Neural progenitor cell (in vitro differentiated cells): ENCODE results near the gene CHCHD10. TPM values are rescaled to one million over a fixed set of nuclear protein-coding genes. Genes with fewer than 3 reads are reported as not detected.

Experiments
- DNase-seq: peaks from one replicate; pipeline ENCODE4 v3.0.0-alpha.2; 2016; ENCODE audit warnings: low spot score
- H2AFZ ChIP-seq: fragments of 200-600 bp; sonication (generic); replicated peaks from 2 replicates; pipeline ENCODE4 v1.6.1; 2016; ENCODE audit warnings: antibody characterized with exemption
- H3F3A ChIP-seq: fragments of 200-600 bp; sonication (generic); 2 replicates; pipeline ENCODE4 v1.6.1; 2016; ENCODE audit warnings: antibody characterized with exemption, low read depth
- H3K27ac ChIP-seq: fragments of 200-600 bp; sonication (generic); 2 replicates; pipeline ENCODE4 v1.5.1; 2016; ENCODE audit warnings: mild to moderate bottlenecking
- H3K27me3 ChIP-seq: fragments of 200-600 bp; sonication (generic); 2 replicates; pipeline ENCODE4 v1.6.1; 2016; ENCODE audit warnings: mild to moderate bottlenecking, moderate library complexity
- H3K36me3 ChIP-seq: fragments of 200-600 bp; sonication (generic); 2 replicates; pipeline ENCODE4 v1.5.1; 2016
- H3K4me1 ChIP-seq: fragments of 200-600 bp; sonication (generic); 2 replicates; pipeline ENCODE4 v1.6.1; 2016; ENCODE audit warnings: mixed run types
- H3K4me2 ChIP-seq: fragments of 200-600 bp; sonication (generic); 2 replicates; pipeline ENCODE4 v1.6.1; 2016
- H3K4me3 ChIP-seq: fragments of 200-600 bp; sonication (generic); 2 replicates; pipeline ENCODE4 v1.5.1; 2016
- H3K79me2 ChIP-seq: fragments of 200-600 bp; sonication (generic); 2 replicates; pipeline ENCODE4 v1.6.1; 2016; ENCODE audit warnings: low read depth
- H3K9ac ChIP-seq: fragments of 200-600 bp; sonication (generic); 2 replicates; pipeline ENCODE4 v1.6.1; 2016
- H3K9me3 ChIP-seq: fragments of 200-600 bp; sonication (generic); 2 replicates; pipeline ENCODE4 v1.5.1; 2016; ENCODE audit warnings: low read depth
- H4K20me1 ChIP-seq: fragments of 200-600 bp; sonication (generic); 2 replicates; pipeline ENCODE4 v1.6.1; 2016; ENCODE audit warnings: low read depth
- H3K27ac Mint-ChIP-seq: 3 replicates; pipeline ENCODE4 v1.8.0; 2021; ENCODE audit warnings: mixed read lengths
- H3K27me3 Mint-ChIP-seq: 2 replicates; pipeline ENCODE4 v1.8.0; 2022; ENCODE audit warnings: low read depth, mild to moderate bottlenecking, inconsistent platforms, moderate library complexity, mixed read lengths; ENCODE audit not compliant: insufficient read depth
- H3K36me3 Mint-ChIP-seq: 3 replicates; pipeline ENCODE4 v1.8.0; 2021; ENCODE audit warnings: mixed read lengths
- H3K4me1 Mint-ChIP-seq: 3 replicates; pipeline ENCODE4 v1.8.0; 2021; ENCODE audit warnings: mixed read lengths
- H3K4me3 Mint-ChIP-seq: 3 replicates; pipeline ENCODE4 v1.8.0; 2021; ENCODE audit warnings: mild to moderate bottlenecking, moderate library complexity, mixed read lengths
- H3K9me3 Mint-ChIP-seq: 3 replicates; pipeline ENCODE4 v1.8.0; 2020; ENCODE audit warnings: mixed read lengths
- CTCF ChIP-seq: fragments of 200-600 bp; sonication (generic); IDR thresholded peaks from 2 replicates; pipeline ENCODE4 v1.5.1; 2017; ENCODE audit warnings: antibody characterized with exemption, mild to moderate bottlenecking
- EZH2 ChIP-seq: fragments of 200-600 bp; sonication (generic); IDR thresholded peaks from 2 replicates; pipeline ENCODE4 v1.6.1; 2017; ENCODE audit warnings: antibody characterized with exemption, mild to moderate bottlenecking, moderate library complexity
- EZH2phosphoT487 ChIP-seq: fragments of 200-600 bp; sonication (generic); IDR thresholded peaks from 2 replicates; pipeline ENCODE4 v1.6.1; 2017; ENCODE audit warnings: antibody characterized with exemption
- total RNA-seq: library from RNA; depleted of rRNA; stranded (reverse); fragments of >200 nt; gene quantifications from 2 replicates; pipeline ENCODE4 v1.2.3, GENCODE V29; 2015; ENCODE audit warnings: low replicate concordance

CHCHD10 gene
- total RNA-seq, 1 donor from 2014 or later, result 9.1 TPM

DNA sequence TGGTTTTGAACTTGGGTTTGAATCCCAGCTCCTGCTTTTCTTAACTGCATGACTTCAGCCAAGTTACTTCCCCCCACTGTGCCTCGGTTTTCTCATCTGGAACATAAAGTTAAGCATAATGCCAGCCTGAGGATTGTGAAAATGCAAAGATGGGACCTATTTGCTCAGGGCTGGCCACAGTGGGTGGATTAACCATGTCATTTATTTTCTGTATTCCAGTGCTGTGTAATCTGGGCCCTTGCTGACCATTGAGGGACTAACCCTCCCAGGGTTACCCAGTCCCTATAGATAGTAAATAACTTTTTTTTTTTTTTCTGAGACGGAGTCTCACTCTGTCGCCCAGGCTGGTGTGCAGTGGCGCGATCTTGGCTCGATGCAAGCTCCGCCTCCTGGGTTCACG, 12.1 kb downstream of the CHCHD10 start:
- DNase-seq, result no peak
- H3K4me3 Mint-ChIP-seq, result no peak overlapping the region
- H3K4me3 ChIP-seq, result no peak overlapping the region
- no peaks in the 10 kb centered on the region for H3K9me3 ChIP-seq
- no peak overlapping the region for H3K27ac ChIP-seq
- no peaks in the 10 kb centered on the region for H3K4me1 ChIP-seq
- TF ChIP-seq CTCF (no peak), EZH2 (no peak), EZH2phosphoT487 (no peak)
- no peaks in the 10 kb centered on the region for H3K9me3 Mint-ChIP-seq
- no peak overlapping the region for H3K27ac Mint-ChIP-seq
- no peak overlapping the region for H3K4me2 ChIP-seq
- H4K20me1 ChIP-seq, result no peaks in the 10 kb centered on the region
- no peaks in the 10 kb centered on the region for H3K36me3 Mint-ChIP-seq
- H3K9ac ChIP-seq, result no peak overlapping the region
- no peaks in the 10 kb centered on the region for H3K36me3 ChIP-seq
- H2AFZ ChIP-seq, result no peak overlapping the region
- H3K79me2 ChIP-seq, result no peaks in the 10 kb centered on the region
- peaks cover 22% of the 10 kb centered on the region for H3K4me1 Mint-ChIP-seq
- H3K27me3 ChIP-seq, result no peaks in the 10 kb centered on the region
- H3F3A ChIP-seq, result peaks cover 18% of the 10 kb centered on the region
- H3K27me3 Mint-ChIP-seq, result peaks cover 6% of the 10 kb centered on the region

DNA sequence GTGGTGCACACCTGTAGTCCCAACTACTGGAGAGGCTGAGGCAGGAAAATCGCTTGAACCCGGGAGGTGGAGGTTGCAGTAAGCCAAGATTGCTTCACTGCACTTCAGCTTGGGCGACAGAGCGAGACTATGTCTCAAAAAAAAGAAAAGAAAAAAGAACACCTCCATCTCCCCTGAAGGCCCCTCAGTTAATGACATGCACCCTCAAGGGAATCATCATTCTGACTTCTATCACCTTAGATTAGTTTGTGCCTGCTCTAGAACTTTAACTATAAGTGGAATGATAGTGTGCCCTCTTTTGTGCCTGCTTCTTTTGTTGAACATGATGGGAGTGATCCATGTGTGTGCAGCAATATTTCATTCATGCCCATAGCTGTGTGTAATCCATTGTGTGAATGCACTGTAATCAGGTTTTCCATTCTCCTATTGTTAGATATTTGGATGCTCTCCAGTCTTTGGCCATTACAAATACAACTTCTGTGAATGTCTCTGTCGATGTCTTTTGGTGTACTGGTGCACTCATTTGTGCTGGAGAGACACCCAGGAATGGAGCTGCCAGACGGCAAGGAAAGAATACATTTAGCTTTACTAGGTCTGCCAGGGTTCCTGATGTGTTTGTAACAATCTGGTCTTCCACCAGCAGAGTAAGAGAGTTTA, 12.7 kb downstream of the CHCHD10 start:
- H4K20me1 ChIP-seq, result no peaks in the 10 kb centered on the region
- H3K27ac ChIP-seq, result no peak overlapping the region
- H3K27ac Mint-ChIP-seq, result no peak overlapping the region
- peaks cover 18% of the 10 kb centered on the region for H3F3A ChIP-seq
- H3K9me3 ChIP-seq, result no peaks in the 10 kb centered on the region
- H3K79me2 ChIP-seq, result no peaks in the 10 kb centered on the region
- no peak overlapping the region for H3K4me3 ChIP-seq
- H3K4me1 ChIP-seq, result peaks cover 4% of the 10 kb centered on the region
- no peak overlapping the region for H3K4me3 Mint-ChIP-seq
- H3K36me3 Mint-ChIP-seq, result no peaks in the 10 kb centered on the region
- H3K36me3 ChIP-seq, result no peaks in the 10 kb centered on the region
- H2AFZ ChIP-seq, result no peak overlapping the region
- H3K27me3 Mint-ChIP-seq, result peaks cover 5% of the 10 kb centered on the region
- no peak for DNase-seq
- no peak for TF ChIP-seq CTCF
- no peak for TF ChIP-seq EZH2
- no peak for TF ChIP-seq EZH2phosphoT487
- H3K9ac ChIP-seq, result no peak overlapping the region
- H3K4me1 Mint-ChIP-seq, result peaks cover 26% of the 10 kb centered on the region
- H3K9me3 Mint-ChIP-seq, result no peaks in the 10 kb centered on the region
- H3K4me2 ChIP-seq, result no peak overlapping the region
- no peaks in the 10 kb centered on the region for H3K27me3 ChIP-seq

DNA sequence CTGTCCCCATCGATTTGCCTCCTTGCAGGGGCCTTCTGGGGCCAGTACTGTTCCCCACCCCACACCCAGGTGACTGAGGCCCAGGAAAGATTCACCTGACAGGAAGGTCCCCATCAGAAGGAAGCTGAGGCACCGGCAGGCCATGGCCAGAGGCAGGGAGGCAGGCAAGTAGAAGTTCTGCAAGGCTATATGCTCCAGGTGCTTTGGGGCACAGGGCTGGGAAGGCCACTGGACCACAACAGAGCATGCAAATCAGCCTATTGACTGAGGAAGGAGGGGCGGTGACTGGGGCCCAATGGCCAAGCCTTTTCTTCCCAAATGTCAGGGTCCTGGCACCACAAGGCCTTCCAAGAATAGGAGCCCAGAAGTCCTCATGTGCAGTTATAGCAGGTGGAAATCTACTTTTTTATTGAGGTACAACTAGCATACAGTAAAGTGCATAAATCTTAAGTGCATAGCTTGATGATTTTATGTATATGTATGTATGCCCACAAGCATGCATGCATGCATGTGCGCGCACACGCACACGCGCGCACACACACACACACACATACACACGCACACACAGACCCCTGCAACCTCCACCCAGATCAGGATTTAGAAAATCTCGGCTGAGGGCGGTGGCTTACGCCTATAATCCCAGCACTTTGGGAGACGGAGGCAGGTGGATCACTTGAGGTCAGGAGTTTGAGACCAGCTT, 13.4 kb downstream of the CHCHD10 start, which contains the start of gene VPREB3:
VPREB3 (minus strand) TSS at position 206 of the 700 bp plus-strand sequence; CDS start at position 144, 62 bp downstream.
- Histone ChIP-seq H3F3A (peaks cover 18% of the 10 kb centered on the region), H2AFZ (no peak within 1 kb of the TSS), H3K4me1 (peaks cover 7% of the 10 kb centered on the region), H3K79me2 (no peaks in the 10 kb centered on the region), H3K36me3 (no peaks in the 10 kb centered on the region), H3K9ac (no peak within 1 kb of the TSS), H3K4me3 (no peak within 1 kb of the TSS), H3K9me3 (no peaks in the 10 kb centered on the region), H4K20me1 (no peaks in the 10 kb centered on the region), H3K4me2 (no peak within 1 kb of the TSS), H3K27me3 (no peaks in the 10 kb centered on the region), H3K27ac (no peak within 1 kb of the TSS)
- TF ChIP-seq CTCF, result no peak
- no peak for TF ChIP-seq EZH2phosphoT487
- TF ChIP-seq EZH2, result no peak
- Mint-ChIP-seq H3K27me3 (peaks cover 2% of the 10 kb centered on the region), H3K9me3 (no peaks in the 10 kb centered on the region), H3K4me3 (no peak within 1 kb of the TSS), H3K4me1 (peaks cover 33% of the 10 kb centered on the region), H3K27ac (peak within 1 kb of the TSS; percentile 66), H3K36me3 (no peaks in the 10 kb centered on the region)
- no peak for DNase-seq
